ENCODE measurements around the gene CPAMD8.

DNA sequence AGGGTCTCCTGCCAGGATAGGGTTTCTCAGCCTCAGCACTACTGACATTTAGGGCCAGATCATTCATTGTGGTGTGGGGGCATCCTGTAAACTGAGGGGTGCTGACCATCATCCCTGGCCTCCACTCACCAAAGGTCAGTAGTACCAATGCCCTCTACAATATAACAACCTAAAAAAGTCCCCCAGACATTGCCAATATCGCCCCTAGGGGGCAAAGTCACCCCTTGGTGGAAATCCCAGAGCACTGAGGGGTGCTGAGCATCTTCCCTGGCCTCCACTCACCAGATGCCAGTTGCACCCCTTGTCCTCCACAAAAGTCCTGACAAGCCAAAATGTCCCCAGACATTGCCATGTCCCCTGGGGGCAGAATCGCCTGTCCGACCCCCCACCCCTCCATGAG is 21.6 kb downstream of the CPAMD8 start:
- TF ChIP-seq POLR2A (IDR thresholded peaks at IDR 0.05) = no peak
- TF ChIP-seq, protein P1, sequence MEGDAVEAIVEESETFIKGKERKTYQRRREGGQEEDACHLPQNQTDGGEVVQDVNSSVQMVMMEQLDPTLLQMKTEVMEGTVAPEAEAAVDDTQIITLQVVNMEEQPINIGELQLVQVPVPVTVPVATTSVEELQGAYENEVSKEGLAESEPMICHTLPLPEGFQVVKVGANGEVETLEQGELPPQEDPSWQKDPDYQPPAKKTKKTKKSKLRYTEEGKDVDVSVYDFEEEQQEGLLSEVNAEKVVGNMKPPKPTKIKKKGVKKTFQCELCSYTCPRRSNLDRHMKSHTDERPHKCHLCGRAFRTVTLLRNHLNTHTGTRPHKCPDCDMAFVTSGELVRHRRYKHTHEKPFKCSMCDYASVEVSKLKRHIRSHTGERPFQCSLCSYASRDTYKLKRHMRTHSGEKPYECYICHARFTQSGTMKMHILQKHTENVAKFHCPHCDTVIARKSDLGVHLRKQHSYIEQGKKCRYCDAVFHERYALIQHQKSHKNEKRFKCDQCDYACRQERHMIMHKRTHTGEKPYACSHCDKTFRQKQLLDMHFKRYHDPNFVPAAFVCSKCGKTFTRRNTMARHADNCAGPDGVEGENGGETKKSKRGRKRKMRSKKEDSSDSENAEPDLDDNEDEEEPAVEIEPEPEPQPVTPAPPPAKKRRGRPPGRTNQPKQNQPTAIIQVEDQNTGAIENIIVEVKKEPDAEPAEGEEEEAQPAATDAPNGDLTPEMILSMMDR (IDR thresholded peaks at IDR 0.05 in 4 of 5, conservative IDR thresholded peaks at IDR 0.05 in 1 of 5) = no peak
